IMR-90 (cell line): ENCODE data around the gene LRRC1. TPM values are rescaled to one million over a fixed set of nuclear protein-coding genes. Genes with fewer than 3 reads are reported as not detected.
A peak's percentile ranks its signal among the peaks of the same experiment; 100 is the strongest.

Source experiments
- ATAC-seq: fragments of 200-7000 bp; cut with Tn5 transposase; 2 replicates; pipeline ENCODE4 v1.9.1; 2020; ENCODE audit warnings: low read depth, mild to moderate bottlenecking, moderate library complexity
- BruUV-seq: library from RNA; stranded (reverse); fragments of 400-500 nt; replicated peaks from 2 replicates; lab custom pipeline; 2021; lab: Mats Ljungman, UMichigan
- CTCF ChIA-PET: fragments of 300-600 bp; formaldehyde crosslinking; extraction: SDS; loops from one replicate; lab custom pipeline; 2021; ENCODE audit warnings: antibody characterized with exemption; lab: Yijun Ruan, JAX
- POLR2A ChIA-PET: fragments of 300-600 bp; sonication (Branson Sonifier 250); formaldehyde crosslinking; loops from one replicate; lab custom pipeline; 2022; ENCODE audit warnings: antibody characterized with exemption; ENCODE audit not compliant: unreplicated experiment; lab: Charles Lee
- DNase-seq: peaks from one replicate; pipeline ENCODE4 v3.0.0; 2013
- H2AFZ ChIP-seq: replicated peaks from 2 replicates; pipeline ENCODE3; 2013; ENCODE audit warnings: low read length, mild to moderate bottlenecking; ENCODE audit not compliant: poor library complexity
- H2AK5ac ChIP-seq: 2 replicates; pipeline ENCODE4 v1.6.1; 2013; ENCODE audit warnings: low read depth, low read length, inconsistent platforms
- H2AK9ac ChIP-seq: replicated peaks from 2 replicates; pipeline ENCODE3; 2013; ENCODE audit warnings: mild to moderate bottlenecking, low read depth, low read length, moderate library complexity; ENCODE audit not compliant: poor library complexity
- H2BK120ac ChIP-seq: 2 replicates; pipeline ENCODE4 v1.6.1; 2013; ENCODE audit warnings: low read depth, low read length, inconsistent platforms
- H2BK15ac ChIP-seq: 3 replicates; pipeline ENCODE4 v1.6.1; 2013; ENCODE audit warnings: low read depth, low read length, inconsistent platforms
- H2BK20ac ChIP-seq: 2 replicates; pipeline ENCODE4 v1.6.1; 2013; ENCODE audit warnings: low read depth, mild to moderate bottlenecking, inconsistent platforms, low read length, moderate library complexity
- H2BK5ac ChIP-seq: 2 replicates; pipeline ENCODE4 v1.6.1; 2013; ENCODE audit warnings: mild to moderate bottlenecking, low read depth, low read length, inconsistent platforms; ENCODE audit not compliant: poor library complexity, severe bottlenecking
- H3K14ac ChIP-seq: replicated peaks from 2 replicates; pipeline ENCODE4 v1.6.1; 2013; ENCODE audit warnings: low read depth, low read length, inconsistent platforms
- H3K18ac ChIP-seq: 2 replicates; pipeline ENCODE4 v1.6.1; 2013; ENCODE audit warnings: low read depth, low read length, control low read depth
- H3K23ac ChIP-seq: 2 replicates; pipeline ENCODE4 v1.6.1; 2013; ENCODE audit warnings: low read depth, low read length, inconsistent platforms
- H3K27ac ChIP-seq: 2 replicates; pipeline ENCODE4 v1.5.1; 2013; ENCODE audit warnings: mild to moderate bottlenecking, control low read depth, low read length; ENCODE audit not compliant: insufficient read depth
- H3K27me3 ChIP-seq: 2 replicates; pipeline ENCODE4 v1.6.1; 2013; ENCODE audit warnings: low read length; ENCODE audit not compliant: control insufficient read depth, insufficient read depth
- H3K36me3 ChIP-seq: 2 replicates; pipeline ENCODE4 v1.6.1; 2013; ENCODE audit warnings: low read length, mixed read lengths; ENCODE audit not compliant: control insufficient read depth, insufficient read depth
- H3K4ac ChIP-seq: 2 replicates; pipeline ENCODE4 v1.6.1; 2013; ENCODE audit warnings: low read depth, low read length, inconsistent platforms
- H3K4me1 ChIP-seq: 2 replicates; pipeline ENCODE4 v1.6.1; 2013; ENCODE audit warnings: low read length, mixed read lengths; ENCODE audit not compliant: control insufficient read depth, insufficient read depth
- H3K4me2 ChIP-seq: 2 replicates; pipeline ENCODE4 v1.6.1; 2013; ENCODE audit warnings: low read depth, mild to moderate bottlenecking, control low read depth, low read length, moderate library complexity
- H3K4me3 ChIP-seq: 2 replicates; pipeline ENCODE4 v1.5.1; 2013; ENCODE audit warnings: low read depth, mild to moderate bottlenecking, control low read depth, low read length, moderate library complexity; ENCODE audit not compliant: insufficient read depth
- H3K56ac ChIP-seq: 2 replicates; pipeline ENCODE4 v1.6.1; 2013; ENCODE audit warnings: low read length, inconsistent platforms; ENCODE audit not compliant: insufficient read depth; ENCODE audit errors: extremely low read depth
- H3K79me1 ChIP-seq, 2 experiments: 2 replicates each; pipeline ENCODE4 v1.6.1; 2013; ENCODE audit warnings: low read length in 2 of 2, inconsistent platforms in 1 of 2, low read depth in 1 of 2
- H3K9ac ChIP-seq: 2 replicates; pipeline ENCODE4 v1.6.1; 2013; ENCODE audit warnings: low read depth, low read length, control low read depth
- H3K9me1 ChIP-seq: 2 replicates; pipeline ENCODE4 v1.6.1; 2013; ENCODE audit warnings: low read length, inconsistent platforms; ENCODE audit not compliant: insufficient read depth
- H3K9me3 ChIP-seq: 2 replicates; pipeline ENCODE4 v1.6.1; 2013; ENCODE audit warnings: low read length; ENCODE audit not compliant: control insufficient read depth, insufficient read depth
- H4K20me1 ChIP-seq: 2 replicates; pipeline ENCODE4 v1.6.1; 2013; ENCODE audit warnings: low read length, inconsistent platforms; ENCODE audit not compliant: insufficient read depth
- H4K5ac ChIP-seq: 2 replicates; pipeline ENCODE4 v1.6.1; 2013; ENCODE audit warnings: mild to moderate bottlenecking, low read depth, low read length, control low read depth
- H4K8ac ChIP-seq, 2 experiments: 2 replicates each; pipeline ENCODE4 v1.6.1; 2013; ENCODE audit warnings: low read depth in 2 of 2, low read length in 2 of 2, control low read depth in 1 of 2, inconsistent platforms in 1 of 2
- H4K91ac ChIP-seq: 2 replicates; pipeline ENCODE4 v1.6.1; 2013; ENCODE audit warnings: low read depth, low read length, inconsistent platforms; ENCODE audit not compliant: insufficient read depth
- BHLHE40 ChIP-seq: fragments of 150-350 bp; IDR thresholded peaks from 2 replicates; pipeline ENCODE4 v1.6.1; 2016; ENCODE audit warnings: mild to moderate bottlenecking, low read depth, low read length
- CHD1 ChIP-seq: IDR thresholded peaks from 2 replicates; pipeline ENCODE4 v1.6.1; 2012; ENCODE audit warnings: low read depth, low read length, improper control_type of control experiment
- MAFK ChIP-seq: IDR thresholded peaks from 2 replicates; pipeline ENCODE4 v1.6.1; 2012; ENCODE audit warnings: low read depth, low read length, improper control_type of control experiment
- MAZ ChIP-seq: IDR thresholded peaks from 2 replicates; pipeline ENCODE4 v1.6.1; 2012; ENCODE audit warnings: low read depth, mild to moderate bottlenecking, low read length, improper control_type of control experiment, moderate library complexity, borderline replicate concordance
- MXI1 ChIP-seq: IDR thresholded peaks from 2 replicates; pipeline ENCODE4 v1.6.1; 2012; ENCODE audit warnings: low read depth, mild to moderate bottlenecking, low read length, moderate library complexity, borderline replicate concordance
- NFE2L2 ChIP-seq: fragments of 150-350 bp; IDR thresholded peaks from 2 replicates; pipeline ENCODE4 v1.6.1; 2016; ENCODE audit warnings: low read depth, mild to moderate bottlenecking, low read length
- RAD21 ChIP-seq: IDR thresholded peaks from 2 replicates; pipeline ENCODE4 v1.6.1; 2012; ENCODE audit warnings: low read length, improper control_type of control experiment
- RCOR1 ChIP-seq: IDR thresholded peaks from 2 replicates; pipeline ENCODE4 v1.6.1; 2012; ENCODE audit warnings: mild to moderate bottlenecking, low read length, improper control_type of control experiment; ENCODE audit not compliant: insufficient replicate concordance
- SMC3 ChIP-seq: fragments of 150-350 bp; IDR thresholded peaks from 2 replicates; pipeline ENCODE4 v1.6.1; 2016; ENCODE audit warnings: low read depth, mild to moderate bottlenecking, antibody characterized with exemption, low read length, moderate library complexity
- WGBS, 2 experiments: methylation state at CpG; one replicate each; pipeline versions ENCODE4 v1.1.5 to v1.1.7; 2013; ENCODE audit warnings: missing lambda C conversion rate in 2 of 2; ENCODE audit not compliant: insufficient read length in 1 of 2; ENCODE audit errors: extremely low coverage in 2 of 2; 5-methylcytosine and 5-hydroxymethylcytosine counted together
- dilution Hi-C: fragments of 300-500 bp; cut with HindIII; formaldehyde crosslinking; loops from one replicate; pipeline ENCODE4 v1.14.3; 2018; ENCODE audit warnings: low sequenced_read_pairs; ENCODE audit not compliant: unreplicated experiment
- in situ Hi-C: fragments of 300-500 bp; cut with MboI; formaldehyde crosslinking; loops from 3 replicates; pipeline ENCODE4 v1.14.3; 2019; ENCODE audit warnings: low sequenced_read_pairs, inconsistent platforms, mixed read lengths
- intact Hi-C: fragments of 100-400 bp; cut with micrococcal nuclease; formaldehyde crosslinking; loops from 2 replicates; pipeline ENCODE4 v1.10.0; 2022
- polyA plus RNA-seq, 3 experiments: library from polyadenylated mRNA; depleted of rRNA; stranded (reverse); fragments of >200 nt; gene quantifications; 2 replicates each; pipeline ENCODE4 v1.2.3, GENCODE V29; 2012; ENCODE audit warnings: low replicate concordance in 1 of 3
- total RNA-seq: library from RNA; depleted of rRNA; stranded (reverse); fragments of >200 nt; gene quantifications from 2 replicates; pipeline ENCODE4 v1.2.3, GENCODE V29; 2012
- TF ChIP-seq, protein P1 (sequence below): fragments of 150-350 bp; IDR thresholded peaks from 2 replicates; pipeline ENCODE4 v1.6.1; 2017; ENCODE audit warnings: mild to moderate bottlenecking, antibody characterized with exemption, low read length, low read depth
- TF ChIP-seq, protein P2 (sequence below): fragments of 150-350 bp; IDR thresholded peaks from 2 replicates; pipeline ENCODE4 v1.6.1; 2016; ENCODE audit warnings: low read depth, mild to moderate bottlenecking, low read length, moderate library complexity, borderline replicate concordance
- TF ChIP-seq, protein P3 (sequence below): conservative IDR thresholded peaks from 2 replicates; pipeline ENCODE4 v1.5.1; 2012; ENCODE audit warnings: mild to moderate bottlenecking, low read depth, low read length, improper control_type of control experiment

The LRRC1 gene
- total and polyA plus RNA-seq, 2 of the 4 experiments (the other 2 are of a cell fraction): 5.1 to 6.1 TPM

DNA sequence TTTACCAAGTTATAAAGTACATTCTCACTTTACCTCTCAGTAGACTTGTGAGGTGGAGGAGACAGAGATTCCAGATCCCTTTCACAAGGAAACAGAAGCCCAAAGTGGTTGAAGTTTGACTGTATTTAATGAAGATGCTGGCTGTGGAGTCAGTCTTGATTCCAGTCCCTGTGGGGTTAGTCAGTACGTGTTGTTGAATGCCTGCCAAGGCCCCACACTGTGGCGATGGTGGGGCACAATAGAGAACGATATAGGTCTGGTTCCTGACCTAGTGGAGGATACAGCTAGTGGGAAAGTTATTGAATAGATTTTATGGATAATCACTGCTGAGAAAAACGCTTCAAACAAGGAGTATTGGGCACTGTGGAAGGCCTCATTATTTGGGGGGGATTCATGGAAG is 71.4 kb downstream of the LRRC1 start:
- CTCF ChIA-PET: no interaction called here

More for the DNA sequence above, 71.4 kb downstream of the LRRC1 start:
- H4K91ac ChIP-seq: no peak overlapping the region
- H3K4me1 ChIP-seq: peaks cover 13% of the 10 kb centered on the region
- no peak overlapping the region for H4K8ac ChIP-seq
- no peak overlapping the region for H2AK5ac ChIP-seq
- intact Hi-C loops (no loop called here), in situ Hi-C loops (no loop called here), dilution Hi-C loops (no loop called here)
- no peak overlapping the region for H2BK120ac ChIP-seq
- no peak overlapping the region for H3K4ac ChIP-seq
- no peaks in the 10 kb centered on the region for H4K20me1 ChIP-seq
- no peak overlapping the region for H3K9ac ChIP-seq
- H3K4me3 ChIP-seq: no peak overlapping the region
- H2BK5ac ChIP-seq: no peak overlapping the region
- H3K18ac ChIP-seq: no peak overlapping the region
- POLR2A ChIA-PET: no interaction called here
- BruUV-seq: no TSS peak
- no peak overlapping the region for H3K4me2 ChIP-seq
- no peak overlapping the region for H2BK20ac ChIP-seq
- H4K5ac ChIP-seq: no peak overlapping the region
- no peak overlapping the region for H2AFZ ChIP-seq
- H3K9me3 ChIP-seq: no peaks in the 10 kb centered on the region
- no peak overlapping the region for H2BK15ac ChIP-seq
- H3K36me3 ChIP-seq: no peaks in the 10 kb centered on the region
- no peak for ATAC-seq
- H3K14ac ChIP-seq: 0 out of 2 replicates have a peak overlapping the region, but pooled peaks have one; percentile 45
- H3K27me3 ChIP-seq: no peaks in the 10 kb centered on the region
- H2AK9ac ChIP-seq: no peak overlapping the region
- 30% methylated on average over 4 of the region's 4 CpGs; no CpG with 5 or more reads in 1 of the 2 experiments for WGBS, 2 experiments
- H3K27ac ChIP-seq: no peak overlapping the region
- peaks cover 19 to 41% of the 10 kb centered on the region in 2 experiments for H3K79me1 ChIP-seq
- no peak overlapping the region for H3K56ac ChIP-seq
- peaks cover 12% of the 10 kb centered on the region for H3K9me1 ChIP-seq
- DNase-seq: peak; percentile 4
- no peak for TF ChIP-seq RAD21
- no peak for TF ChIP-seq BHLHE40
- no peak for TF ChIP-seq MXI1
- TF ChIP-seq SMC3: no peak
- TF ChIP-seq, protein P1, sequence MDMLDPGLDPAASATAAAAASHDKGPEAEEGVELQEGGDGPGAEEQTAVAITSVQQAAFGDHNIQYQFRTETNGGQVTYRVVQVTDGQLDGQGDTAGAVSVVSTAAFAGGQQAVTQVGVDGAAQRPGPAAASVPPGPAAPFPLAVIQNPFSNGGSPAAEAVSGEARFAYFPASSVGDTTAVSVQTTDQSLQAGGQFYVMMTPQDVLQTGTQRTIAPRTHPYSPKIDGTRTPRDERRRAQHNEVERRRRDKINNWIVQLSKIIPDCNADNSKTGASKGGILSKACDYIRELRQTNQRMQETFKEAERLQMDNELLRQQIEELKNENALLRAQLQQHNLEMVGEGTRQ: no peak
- TF ChIP-seq, protein P2, sequence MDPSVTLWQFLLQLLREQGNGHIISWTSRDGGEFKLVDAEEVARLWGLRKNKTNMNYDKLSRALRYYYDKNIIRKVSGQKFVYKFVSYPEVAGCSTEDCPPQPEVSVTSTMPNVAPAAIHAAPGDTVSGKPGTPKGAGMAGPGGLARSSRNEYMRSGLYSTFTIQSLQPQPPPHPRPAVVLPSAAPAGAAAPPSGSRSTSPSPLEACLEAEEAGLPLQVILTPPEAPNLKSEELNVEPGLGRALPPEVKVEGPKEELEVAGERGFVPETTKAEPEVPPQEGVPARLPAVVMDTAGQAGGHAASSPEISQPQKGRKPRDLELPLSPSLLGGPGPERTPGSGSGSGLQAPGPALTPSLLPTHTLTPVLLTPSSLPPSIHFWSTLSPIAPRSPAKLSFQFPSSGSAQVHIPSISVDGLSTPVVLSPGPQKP: no peak
- no peak for TF ChIP-seq CHD1
- TF ChIP-seq MAZ: no peak
- TF ChIP-seq RCOR1: no peak
- TF ChIP-seq NFE2L2: no peak
- no peak for TF ChIP-seq MAFK
- TF ChIP-seq, protein P3, sequence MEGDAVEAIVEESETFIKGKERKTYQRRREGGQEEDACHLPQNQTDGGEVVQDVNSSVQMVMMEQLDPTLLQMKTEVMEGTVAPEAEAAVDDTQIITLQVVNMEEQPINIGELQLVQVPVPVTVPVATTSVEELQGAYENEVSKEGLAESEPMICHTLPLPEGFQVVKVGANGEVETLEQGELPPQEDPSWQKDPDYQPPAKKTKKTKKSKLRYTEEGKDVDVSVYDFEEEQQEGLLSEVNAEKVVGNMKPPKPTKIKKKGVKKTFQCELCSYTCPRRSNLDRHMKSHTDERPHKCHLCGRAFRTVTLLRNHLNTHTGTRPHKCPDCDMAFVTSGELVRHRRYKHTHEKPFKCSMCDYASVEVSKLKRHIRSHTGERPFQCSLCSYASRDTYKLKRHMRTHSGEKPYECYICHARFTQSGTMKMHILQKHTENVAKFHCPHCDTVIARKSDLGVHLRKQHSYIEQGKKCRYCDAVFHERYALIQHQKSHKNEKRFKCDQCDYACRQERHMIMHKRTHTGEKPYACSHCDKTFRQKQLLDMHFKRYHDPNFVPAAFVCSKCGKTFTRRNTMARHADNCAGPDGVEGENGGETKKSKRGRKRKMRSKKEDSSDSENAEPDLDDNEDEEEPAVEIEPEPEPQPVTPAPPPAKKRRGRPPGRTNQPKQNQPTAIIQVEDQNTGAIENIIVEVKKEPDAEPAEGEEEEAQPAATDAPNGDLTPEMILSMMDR: no peak
- H3K23ac ChIP-seq: no peak overlapping the region
